GM23338 (cell line): Measurements from ENCODE around the gene CDON. TPM values are rescaled to one million over a fixed set of nuclear protein-coding genes. Genes with fewer than 3 reads are reported as not detected.
A peak's percentile ranks its signal among the peaks of the same experiment; 100 is the strongest.

Source experiments
- ATAC-seq: fragments of 200-7000 bp; cut with Tn5 transposase; 3 replicates; pipeline ENCODE4 v1.9.1; 2020
- DNase-seq: peaks from one replicate; pipeline ENCODE4 v3.0.0-alpha.2; 2015; ENCODE audit warnings: low spot score
- H2AFZ ChIP-seq: fragments of 200-600 bp; sonication (generic); 2 replicates; pipeline ENCODE4 v1.8.0; 2016; ENCODE audit warnings: antibody characterized with exemption, mild to moderate bottlenecking, moderate library complexity
- H3F3A ChIP-seq: fragments of 200-600 bp; sonication (generic); replicated peaks from 2 replicates; pipeline ENCODE4 v1.8.0; 2017; ENCODE audit warnings: antibody characterized with exemption, mixed run types, low read depth
- H3K27ac ChIP-seq: fragments of 200-600 bp; sonication (generic); 2 replicates; pipeline ENCODE4 v1.6.1; 2016; ENCODE audit warnings: low read depth
- H3K27me3 ChIP-seq: fragments of 200-600 bp; sonication (generic); 2 replicates; pipeline ENCODE4 v1.8.0; 2016; ENCODE audit warnings: mild to moderate bottlenecking, mixed run types, moderate library complexity; ENCODE audit not compliant: insufficient read depth
- H3K36me3 ChIP-seq: fragments of 200-600 bp; sonication (generic); 2 replicates; pipeline ENCODE4 v1.8.0; 2016; ENCODE audit warnings: mild to moderate bottlenecking; ENCODE audit not compliant: insufficient read depth
- H3K4me1 ChIP-seq: fragments of 200-600 bp; sonication (generic); 2 replicates; pipeline ENCODE4 v1.8.0; 2016; ENCODE audit warnings: mild to moderate bottlenecking, moderate library complexity; ENCODE audit not compliant: insufficient read depth
- H3K4me2 ChIP-seq: fragments of 200-600 bp; sonication (generic); 2 replicates; pipeline ENCODE4 v1.7.1; 2017; ENCODE audit warnings: mixed run types
- H3K4me3 ChIP-seq: fragments of 200-600 bp; sonication (generic); 2 replicates; pipeline ENCODE4 v1.6.1; 2016; ENCODE audit warnings: mixed run types
- H3K79me2 ChIP-seq: fragments of 200-600 bp; sonication (generic); replicated peaks from 2 replicates; pipeline ENCODE4 v1.8.0; 2017; ENCODE audit warnings: mild to moderate bottlenecking; ENCODE audit not compliant: insufficient read depth
- H3K9me2 ChIP-seq: fragments of 200-600 bp; sonication (generic); 2 replicates; pipeline ENCODE4 v1.8.0; 2017; ENCODE audit not compliant: insufficient read depth
- H4K20me1 ChIP-seq: fragments of 200-600 bp; sonication (generic); replicated peaks from 2 replicates; pipeline ENCODE4 v1.8.0; 2017; ENCODE audit warnings: mild to moderate bottlenecking; ENCODE audit not compliant: insufficient read depth
- H3K27ac Mint-ChIP-seq: 2 replicates; pipeline ENCODE4 v1.8.0; 2020; ENCODE audit warnings: inconsistent platforms, mild to moderate bottlenecking, moderate library complexity, mixed read lengths
- H3K27me3 Mint-ChIP-seq: 3 replicates; pipeline ENCODE4 v1.8.0; 2022; ENCODE audit warnings: low read depth, mild to moderate bottlenecking, moderate library complexity, mixed read lengths, inconsistent platforms; ENCODE audit not compliant: insufficient read depth, poor library complexity
- H3K36me3 Mint-ChIP-seq: 3 replicates; pipeline ENCODE4 v1.8.0; 2021; ENCODE audit warnings: low read depth, mild to moderate bottlenecking, inconsistent platforms, moderate library complexity, mixed read lengths
- H3K4me1 Mint-ChIP-seq: 3 replicates; pipeline ENCODE4 v1.8.0; 2020; ENCODE audit warnings: mild to moderate bottlenecking, inconsistent platforms, mixed read lengths
- H3K4me3 Mint-ChIP-seq: 3 replicates; pipeline ENCODE4 v1.8.0; 2021; ENCODE audit warnings: moderate library complexity, mild to moderate bottlenecking, inconsistent platforms, mixed read lengths
- H3K9me3 Mint-ChIP-seq: 3 replicates; pipeline ENCODE4 v1.8.0; 2020; ENCODE audit warnings: moderate library complexity, mild to moderate bottlenecking, inconsistent platforms, mixed read lengths
- EZH2phosphoT487 ChIP-seq: fragments of 200-600 bp; sonication (generic); IDR thresholded peaks from one replicate; pipeline ENCODE4 v1.8.1; 2018; ENCODE audit warnings: antibody characterized with exemption; ENCODE audit not compliant: unreplicated experiment
- STAT1 ChIP-seq: IDR thresholded peaks from one replicate; pipeline ENCODE4 v1.6.1; 2016; ENCODE audit warnings: antibody characterized with exemption; ENCODE audit not compliant: unreplicated experiment
- polyA plus RNA-seq: library from polyadenylated mRNA; unstranded; fragments of >200 nt; fragmentation: Nextera tagmentation; extraction: Ambion mirVana; gene quantifications from 2 replicates; pipeline ENCODE4 v1.2.1, GENCODE V29; 2016
- total RNA-seq: library from RNA; depleted of rRNA; stranded (reverse); fragments of >200 nt; shearing (Covaris generic); gene quantifications from 2 replicates; pipeline ENCODE4 v1.2.3, GENCODE V29; 2014
- TF ChIP-seq, protein P1 (sequence below), 2 experiments: fragments of 200-600 bp in 1 of 2; sonication (generic) in 1 of 2; conservative IDR thresholded peaks; 2 replicates each; pipeline versions ENCODE4 v1.5.1 to v1.6.1; 2016 to 2017; ENCODE audit warnings: antibody characterized with exemption in 2 of 2, low read depth in 2 of 2, mild to moderate bottlenecking in 2 of 2, moderate library complexity in 1 of 2
- TF ChIP-seq, protein P2 (sequence below): fragments of 250-450 bp; sonication (Bioruptor Pico); IDR thresholded peaks from 2 replicates; pipeline ENCODE4 v1.5.0; 2020; ENCODE audit warnings: mild to moderate bottlenecking, moderate library complexity

CDON gene
- total and polyA plus RNA-seq, 2 experiments from 2014 or later: 4.1 to 35.5 TPM

DNA sequence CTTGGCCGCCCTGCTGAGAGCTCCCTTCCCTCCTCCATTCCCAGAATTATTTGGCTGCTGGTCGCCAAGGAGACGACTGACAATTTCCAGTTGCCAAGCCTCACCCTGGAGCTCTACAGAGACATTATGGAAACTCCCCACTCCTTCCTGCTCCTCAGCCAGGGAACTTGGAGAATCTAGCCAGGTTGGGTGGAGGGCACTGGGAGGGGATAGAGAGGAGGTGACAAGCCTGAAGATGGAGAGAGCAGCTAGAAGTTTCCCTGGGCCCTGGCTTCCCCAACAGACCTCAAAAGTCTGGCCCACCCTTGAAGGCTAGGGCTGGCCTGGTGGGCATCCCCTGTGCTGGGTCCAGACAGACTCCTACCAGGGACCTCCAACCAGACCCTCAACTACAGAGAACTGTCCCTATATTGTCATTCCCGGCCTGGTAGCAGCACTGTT, 123.6 kb downstream of the CDON start:
- H3K9me2 ChIP-seq: no peaks in the 10 kb centered on the region
- H2AFZ ChIP-seq: no peak overlapping the region
- DNase-seq: no peak
- Mint-ChIP-seq H3K9me3 (no peaks in the 10 kb centered on the region; the same call in 2 of the 3 replicates), H3K4me1 (peaks cover 22% of the 10 kb centered on the region), H3K4me3 (no peak overlapping the region), H3K27me3 (peaks cover 12% of the 10 kb centered on the region), H3K27ac (no peak overlapping the region), H3K36me3 (no peaks in the 10 kb centered on the region)
- no peak overlapping the region for H3K4me3 ChIP-seq
- no peaks in the 10 kb centered on the region for H3K36me3 ChIP-seq
- no peaks in the 10 kb centered on the region for H4K20me1 ChIP-seq
- H3K79me2 ChIP-seq: no peaks in the 10 kb centered on the region
- no peak for ATAC-seq
- no peaks in the 10 kb centered on the region for H3F3A ChIP-seq
- H3K27ac ChIP-seq: no peak overlapping the region
- no peaks in the 10 kb centered on the region for H3K27me3 ChIP-seq
- TF ChIP-seq EZH2phosphoT487 (no peak), STAT1 (no peak)
- TF ChIP-seq, protein P1, sequence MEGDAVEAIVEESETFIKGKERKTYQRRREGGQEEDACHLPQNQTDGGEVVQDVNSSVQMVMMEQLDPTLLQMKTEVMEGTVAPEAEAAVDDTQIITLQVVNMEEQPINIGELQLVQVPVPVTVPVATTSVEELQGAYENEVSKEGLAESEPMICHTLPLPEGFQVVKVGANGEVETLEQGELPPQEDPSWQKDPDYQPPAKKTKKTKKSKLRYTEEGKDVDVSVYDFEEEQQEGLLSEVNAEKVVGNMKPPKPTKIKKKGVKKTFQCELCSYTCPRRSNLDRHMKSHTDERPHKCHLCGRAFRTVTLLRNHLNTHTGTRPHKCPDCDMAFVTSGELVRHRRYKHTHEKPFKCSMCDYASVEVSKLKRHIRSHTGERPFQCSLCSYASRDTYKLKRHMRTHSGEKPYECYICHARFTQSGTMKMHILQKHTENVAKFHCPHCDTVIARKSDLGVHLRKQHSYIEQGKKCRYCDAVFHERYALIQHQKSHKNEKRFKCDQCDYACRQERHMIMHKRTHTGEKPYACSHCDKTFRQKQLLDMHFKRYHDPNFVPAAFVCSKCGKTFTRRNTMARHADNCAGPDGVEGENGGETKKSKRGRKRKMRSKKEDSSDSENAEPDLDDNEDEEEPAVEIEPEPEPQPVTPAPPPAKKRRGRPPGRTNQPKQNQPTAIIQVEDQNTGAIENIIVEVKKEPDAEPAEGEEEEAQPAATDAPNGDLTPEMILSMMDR (conservative IDR thresholded peaks at IDR 0.05; ENCODE audit: low read depth in 2 of 2): no peak
- TF ChIP-seq, protein P2, sequence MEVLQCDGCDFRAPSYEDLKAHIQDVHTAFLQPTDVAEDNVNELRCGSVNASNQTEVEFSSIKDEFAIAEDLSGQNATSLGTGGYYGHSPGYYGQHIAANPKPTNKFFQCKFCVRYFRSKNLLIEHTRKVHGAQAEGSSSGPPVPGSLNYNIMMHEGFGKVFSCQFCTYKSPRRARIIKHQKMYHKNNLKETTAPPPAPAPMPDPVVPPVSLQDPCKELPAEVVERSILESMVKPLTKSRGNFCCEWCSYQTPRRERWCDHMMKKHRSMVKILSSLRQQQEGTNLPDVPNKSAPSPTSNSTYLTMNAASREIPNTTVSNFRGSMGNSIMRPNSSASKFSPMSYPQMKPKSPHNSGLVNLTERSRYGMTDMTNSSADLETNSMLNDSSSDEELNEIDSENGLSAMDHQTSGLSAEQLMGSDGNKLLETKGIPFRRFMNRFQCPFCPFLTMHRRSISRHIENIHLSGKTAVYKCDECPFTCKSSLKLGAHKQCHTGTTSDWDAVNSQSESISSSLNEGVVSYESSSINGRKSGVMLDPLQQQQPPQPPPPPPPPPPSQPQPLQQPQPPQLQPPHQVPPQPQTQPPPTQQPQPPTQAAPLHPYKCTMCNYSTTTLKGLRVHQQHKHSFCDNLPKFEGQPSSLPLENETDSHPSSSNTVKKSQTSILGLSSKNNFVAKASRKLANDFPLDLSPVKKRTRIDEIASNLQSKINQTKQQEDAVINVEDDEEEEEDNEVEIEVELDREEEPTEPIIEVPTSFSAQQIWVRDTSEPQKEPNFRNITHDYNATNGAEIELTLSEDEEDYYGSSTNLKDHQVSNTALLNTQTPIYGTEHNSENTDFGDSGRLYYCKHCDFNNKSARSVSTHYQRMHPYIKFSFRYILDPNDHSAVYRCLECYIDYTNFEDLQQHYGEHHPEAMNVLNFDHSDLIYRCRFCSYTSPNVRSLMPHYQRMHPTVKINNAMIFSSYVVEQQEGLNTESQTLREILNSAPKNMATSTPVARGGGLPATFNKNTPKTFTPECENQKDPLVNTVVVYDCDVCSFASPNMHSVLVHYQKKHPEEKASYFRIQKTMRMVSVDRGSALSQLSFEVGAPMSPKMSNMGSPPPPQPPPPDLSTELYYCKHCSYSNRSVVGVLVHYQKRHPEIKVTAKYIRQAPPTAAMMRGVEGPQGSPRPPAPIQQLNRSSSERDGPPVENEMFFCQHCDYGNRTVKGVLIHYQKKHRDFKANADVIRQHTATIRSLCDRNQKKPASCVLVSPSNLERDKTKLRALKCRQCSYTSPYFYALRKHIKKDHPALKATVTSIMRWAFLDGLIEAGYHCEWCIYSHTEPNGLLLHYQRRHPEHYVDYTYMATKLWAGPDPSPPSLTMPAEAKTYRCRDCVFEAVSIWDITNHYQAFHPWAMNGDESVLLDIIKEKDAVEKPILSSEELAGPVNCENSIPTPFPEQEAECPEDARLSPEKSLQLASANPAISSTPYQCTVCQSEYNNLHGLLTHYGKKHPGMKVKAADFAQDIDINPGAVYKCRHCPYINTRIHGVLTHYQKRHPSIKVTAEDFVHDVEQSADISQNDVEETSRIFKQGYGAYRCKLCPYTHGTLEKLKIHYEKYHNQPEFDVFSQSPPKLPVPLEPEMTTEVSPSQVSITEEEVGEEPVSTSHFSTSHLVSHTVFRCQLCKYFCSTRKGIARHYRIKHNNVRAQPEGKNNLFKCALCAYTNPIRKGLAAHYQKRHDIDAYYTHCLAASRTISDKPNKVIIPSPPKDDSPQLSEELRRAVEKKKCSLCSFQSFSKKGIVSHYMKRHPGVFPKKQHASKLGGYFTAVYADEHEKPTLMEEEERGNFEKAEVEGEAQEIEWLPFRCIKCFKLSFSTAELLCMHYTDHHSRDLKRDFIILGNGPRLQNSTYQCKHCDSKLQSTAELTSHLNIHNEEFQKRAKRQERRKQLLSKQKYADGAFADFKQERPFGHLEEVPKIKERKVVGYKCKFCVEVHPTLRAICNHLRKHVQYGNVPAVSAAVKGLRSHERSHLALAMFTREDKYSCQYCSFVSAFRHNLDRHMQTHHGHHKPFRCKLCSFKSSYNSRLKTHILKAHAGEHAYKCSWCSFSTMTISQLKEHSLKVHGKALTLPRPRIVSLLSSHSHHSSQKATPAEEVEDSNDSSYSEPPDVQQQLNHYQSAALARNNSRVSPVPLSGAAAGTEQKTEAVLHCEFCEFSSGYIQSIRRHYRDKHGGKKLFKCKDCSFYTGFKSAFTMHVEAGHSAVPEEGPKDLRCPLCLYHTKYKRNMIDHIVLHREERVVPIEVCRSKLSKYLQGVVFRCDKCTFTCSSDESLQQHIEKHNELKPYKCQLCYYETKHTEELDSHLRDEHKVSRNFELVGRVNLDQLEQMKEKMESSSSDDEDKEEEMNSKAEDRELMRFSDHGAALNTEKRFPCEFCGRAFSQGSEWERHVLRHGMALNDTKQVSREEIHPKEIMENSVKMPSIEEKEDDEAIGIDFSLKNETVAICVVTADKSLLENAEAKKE (CRISPR knock-in tag): no peak
- H3K4me1 ChIP-seq: peaks cover 13% of the 10 kb centered on the region
- no peak overlapping the region for H3K4me2 ChIP-seq

DNA sequence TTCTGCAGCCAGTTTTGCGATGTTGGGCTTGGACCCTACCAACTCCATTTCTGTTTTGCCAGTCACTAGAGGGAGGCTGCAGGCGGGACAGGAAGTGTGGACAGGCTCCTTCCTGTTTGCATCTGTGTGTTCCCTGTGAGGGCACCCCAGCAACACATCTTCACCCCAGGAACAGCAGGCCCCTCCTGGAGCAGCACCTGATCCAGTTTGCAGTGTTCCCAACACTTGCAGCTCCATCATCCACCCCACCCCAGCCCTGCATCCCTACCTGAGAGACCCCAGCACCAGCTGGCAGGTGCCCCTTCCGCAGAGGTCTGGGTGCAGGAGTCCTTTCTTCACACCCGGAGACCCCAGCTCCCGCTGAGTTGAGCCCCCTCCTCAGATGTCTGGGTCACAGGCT, 124.2 kb downstream of the CDON start:
- H3K27me3 Mint-ChIP-seq: peaks cover 11% of the 10 kb centered on the region
- ATAC-seq: no peak
- TF ChIP-seq, protein P2 (CRISPR knock-in tag): no peak

More for the DNA sequence above, 124.2 kb downstream of the CDON start:
- H3K4me3 ChIP-seq: no peak overlapping the region
- no peaks in the 10 kb centered on the region for H3K79me2 ChIP-seq
- no peaks in the 10 kb centered on the region for H4K20me1 ChIP-seq
- peaks cover 20% of the 10 kb centered on the region for H3K4me1 ChIP-seq
- no peaks in the 10 kb centered on the region for H3K36me3 ChIP-seq
- H3K9me2 ChIP-seq: no peaks in the 10 kb centered on the region
- no peak for DNase-seq
- no peaks in the 10 kb centered on the region for H3K27me3 ChIP-seq
- H3K36me3 Mint-ChIP-seq: no peaks in the 10 kb centered on the region
- no peak overlapping the region for H3K4me2 ChIP-seq
- no peaks in the 10 kb centered on the region; the same call in 2 of the 3 replicates for H3K9me3 Mint-ChIP-seq
- H2AFZ ChIP-seq: peak overlapping the region; percentile 72
- H3K27ac ChIP-seq: no peak overlapping the region
- H3K4me3 Mint-ChIP-seq: no peak overlapping the region
- H3K27ac Mint-ChIP-seq: no peak overlapping the region
- peaks cover 29% of the 10 kb centered on the region for H3K4me1 Mint-ChIP-seq
- no peaks in the 10 kb centered on the region for H3F3A ChIP-seq
